C4-2B (cell line): ENCODE measurements around the gene FSTL1.
A peak's percentile ranks its signal among the peaks of the same experiment; 100 is the strongest.

Source experiments
- H3K27ac ChIP-seq: fragments of 450-650 bp; 2 replicates; pipeline ENCODE4 v1.5.1; 2017
- CTCF ChIP-seq: fragments of 450-650 bp; conservative IDR thresholded peaks from 2 replicates; pipeline ENCODE4 v1.5.1; 2017; ENCODE audit warnings: mild to moderate bottlenecking
- ZFX ChIP-seq: fragments of 450-650 bp; IDR thresholded peaks from 2 replicates; pipeline ENCODE4 v1.6.1; 2017

The FSTL1 gene

GRCh38 chr3:120454076-120454689 lies 3.4 kb upstream of the FSTL1 start:
- TF ChIP-seq CTCF: no peak
- no peak for TF ChIP-seq ZFX
- no peak overlapping the region for H3K27ac ChIP-seq

GRCh38 chr3:120452816-120453215 lies 2.0 kb upstream of the FSTL1 start:
- TF ChIP-seq ZFX (no peak), CTCF (no peak)
- H3K27ac ChIP-seq: no peak overlapping the region

GRCh38 chr3:120451806-120452205 lies 1.0 kb upstream of the FSTL1 start:
- TF ChIP-seq CTCF: no peak
- TF ChIP-seq ZFX: no peak
- H3K27ac ChIP-seq: no peak overlapping the region

GRCh38 chr3:120451272-120451761 lies 525 bp upstream of the FSTL1 start:
- H3K27ac ChIP-seq: no peak overlapping the region
- TF ChIP-seq ZFX: no peak
- no peak for TF ChIP-seq CTCF

- H3K27ac ChIP-seq: peak overlapping the region; percentile 48
- TF ChIP-seq CTCF: no peak
- TF ChIP-seq ZFX: no peak
Measured at GRCh38 chr3:120449701-120450599, 842 bp downstream of the FSTL1 start.

GRCh38 chr3:120449251-120449650 lies 1.5 kb downstream of the FSTL1 start:
- TF ChIP-seq CTCF (no peak), ZFX (no peak)
- no peak overlapping the region for H3K27ac ChIP-seq

- no peak overlapping the region for H3K27ac ChIP-seq
- no peak for TF ChIP-seq CTCF
- TF ChIP-seq ZFX: no peak
Measured at GRCh38 chr3:120448756-120449155, 2.0 kb downstream of the FSTL1 start.
